Measurements from ENCODE around the gene PRKN.

PRKN gene

DNA sequence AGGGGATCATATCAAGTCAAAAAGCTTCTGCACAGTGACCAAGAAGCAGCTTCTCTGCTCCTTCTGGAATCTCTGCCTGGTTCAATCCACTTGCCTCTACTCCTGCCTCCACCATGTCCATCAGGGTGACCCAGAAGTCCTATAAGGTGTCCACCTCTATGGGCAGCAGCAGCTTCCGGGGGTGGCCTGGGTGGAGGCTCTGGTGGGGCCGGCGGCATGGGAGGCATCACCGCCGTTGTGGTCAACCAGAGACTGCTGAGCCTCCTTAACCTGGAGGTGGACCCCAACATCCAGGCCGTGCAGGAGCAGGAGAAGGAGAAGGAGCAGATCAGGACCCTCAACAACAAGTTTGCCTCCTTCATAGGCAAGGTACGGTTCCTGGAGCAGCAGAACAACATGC, 159.3 kb downstream of the PRKN start:
- H3K27me3 ChIP-seq (ENCODE audit: control insufficient read depth in 1 of 2, insufficient read depth in 1 of 2, low read length in 2 of 2): no peaks in the 10 kb centered on the region
- H2AK5ac ChIP-seq (ENCODE audit: low read length, severe bottlenecking): no peak overlapping the region
- no peak overlapping the region for H3K4me2 ChIP-seq (ENCODE audit: low read length, poor library complexity, severe bottlenecking)
- no peak overlapping the region for H3K4me3 ChIP-seq (ENCODE audit: insufficient read depth in 1 of 2, low read depth in 1 of 2, low read length in 2 of 2)
- peaks cover 20% of the 10 kb centered on the region for H3K9me3 ChIP-seq (ENCODE audit: control insufficient read depth, low read length)
- no peak overlapping the region for H2BK5ac ChIP-seq (ENCODE audit: low read depth, low read length, poor library complexity, severe bottlenecking)
- no peak overlapping the region for H4K91ac ChIP-seq (ENCODE audit: low read length)
- H2BK15ac ChIP-seq (ENCODE audit: low read depth, poor library complexity, severe bottlenecking): no peak overlapping the region
- no peaks in the 10 kb centered on the region for H3K36me3 ChIP-seq (ENCODE audit: control insufficient read depth in 1 of 2, insufficient read depth in 2 of 2, low read depth in 1 of 2, low read length in 2 of 2)
- H4K8ac ChIP-seq (ENCODE audit: low read length): no peak overlapping the region
- H3K79me1 ChIP-seq (replicated peaks; ENCODE audit: low read length, poor library complexity, severe bottlenecking): no peaks in the 10 kb centered on the region
- no peak overlapping the region for H3K14ac ChIP-seq (ENCODE audit: low read length in 2 of 2)
- H3K27ac ChIP-seq (ENCODE audit: low read length, poor library complexity, severe bottlenecking): no peak overlapping the region
- no peak overlapping the region for H3K9ac ChIP-seq (ENCODE audit: low read length)
- no peak overlapping the region for H2AFZ ChIP-seq (ENCODE audit: low read depth, low read length)
- 91% methylated on average over 7 of the region's 7 CpGs for WGBS
- no peaks in the 10 kb centered on the region for H3K4me1 ChIP-seq (ENCODE audit: control insufficient read depth, insufficient read depth, low read depth, low read length)
- H2BK12ac ChIP-seq (ENCODE audit: low read length in 2 of 2): no peak overlapping the region
- no peak overlapping the region for H3K18ac ChIP-seq (ENCODE audit: low read depth in 1 of 2, low read length in 2 of 2)
- no peak for DNase-seq
- H3K23ac ChIP-seq (ENCODE audit: low read length in 2 of 2): no peak overlapping the region
- H3K4ac ChIP-seq (ENCODE audit: low read depth in 1 of 2, low read length in 2 of 2): no peak overlapping the region
- no peak overlapping the region for H2BK120ac ChIP-seq (ENCODE audit: low read depth, low read length)

DNA sequence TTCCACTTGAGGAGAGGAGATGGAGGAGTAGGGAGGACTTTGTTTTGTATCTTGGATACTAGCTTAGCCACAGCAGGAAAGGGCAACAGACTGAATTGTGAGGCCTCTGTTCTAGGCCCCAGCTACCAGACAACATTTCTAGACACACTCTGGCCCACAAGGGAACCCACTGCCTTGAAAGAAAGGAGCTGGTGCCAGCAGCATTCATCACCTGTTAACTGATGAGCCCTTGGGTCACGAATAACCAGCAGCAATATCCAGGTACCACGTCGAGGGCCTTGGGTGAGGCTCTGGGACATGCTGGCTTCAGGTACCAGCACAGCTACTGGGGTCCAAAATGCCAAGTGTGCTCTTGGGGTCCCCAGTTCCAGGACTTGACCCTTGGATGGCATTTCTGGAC, 165.5 kb downstream of the PRKN start:
- H3K23ac ChIP-seq (ENCODE audit: low read length in 2 of 2): no peak overlapping the region
- H3K4me3 ChIP-seq (ENCODE audit: insufficient read depth in 1 of 2, low read depth in 1 of 2, low read length in 2 of 2): no peak overlapping the region
- no peaks in the 10 kb centered on the region for H3K4me1 ChIP-seq (ENCODE audit: control insufficient read depth, insufficient read depth, low read depth, low read length)
- no peak overlapping the region for H2AFZ ChIP-seq (ENCODE audit: low read depth, low read length)
- H2BK120ac ChIP-seq (ENCODE audit: low read depth, low read length): no peak overlapping the region
- no peak overlapping the region for H3K18ac ChIP-seq (ENCODE audit: low read depth in 1 of 2, low read length in 2 of 2)
- no peak overlapping the region for H2BK5ac ChIP-seq (ENCODE audit: low read depth, low read length, poor library complexity, severe bottlenecking)
- H3K4ac ChIP-seq (ENCODE audit: low read depth in 1 of 2, low read length in 2 of 2): no peak overlapping the region
- H4K8ac ChIP-seq (ENCODE audit: low read length): no peak overlapping the region
- no peaks in the 10 kb centered on the region for H3K27me3 ChIP-seq (ENCODE audit: control insufficient read depth in 1 of 2, insufficient read depth in 1 of 2, low read length in 2 of 2)
- 79% methylated on average over 3 of the region's 3 CpGs for WGBS
- no peak overlapping the region for H3K9ac ChIP-seq (ENCODE audit: low read length)
- no peak overlapping the region for H3K27ac ChIP-seq (ENCODE audit: low read length, poor library complexity, severe bottlenecking)
- no peak overlapping the region for H3K4me2 ChIP-seq (ENCODE audit: low read length, poor library complexity, severe bottlenecking)
- no peaks in the 10 kb centered on the region for H3K36me3 ChIP-seq (ENCODE audit: control insufficient read depth in 1 of 2, insufficient read depth in 2 of 2, low read depth in 1 of 2, low read length in 2 of 2)
- H2AK5ac ChIP-seq (ENCODE audit: low read length, severe bottlenecking): no peak overlapping the region
- H3K9me3 ChIP-seq (ENCODE audit: control insufficient read depth, low read length): peaks cover 7% of the 10 kb centered on the region
- no peak overlapping the region for H2BK15ac ChIP-seq (ENCODE audit: low read depth, poor library complexity, severe bottlenecking)
- no peak overlapping the region for H4K91ac ChIP-seq (ENCODE audit: low read length)
- no peaks in the 10 kb centered on the region for H3K79me1 ChIP-seq (replicated peaks; ENCODE audit: low read length, poor library complexity, severe bottlenecking)
- H2BK12ac ChIP-seq (ENCODE audit: low read length in 2 of 2): no peak overlapping the region
- H3K14ac ChIP-seq (ENCODE audit: low read length in 2 of 2): no peak overlapping the region
- no peak for DNase-seq

DNA sequence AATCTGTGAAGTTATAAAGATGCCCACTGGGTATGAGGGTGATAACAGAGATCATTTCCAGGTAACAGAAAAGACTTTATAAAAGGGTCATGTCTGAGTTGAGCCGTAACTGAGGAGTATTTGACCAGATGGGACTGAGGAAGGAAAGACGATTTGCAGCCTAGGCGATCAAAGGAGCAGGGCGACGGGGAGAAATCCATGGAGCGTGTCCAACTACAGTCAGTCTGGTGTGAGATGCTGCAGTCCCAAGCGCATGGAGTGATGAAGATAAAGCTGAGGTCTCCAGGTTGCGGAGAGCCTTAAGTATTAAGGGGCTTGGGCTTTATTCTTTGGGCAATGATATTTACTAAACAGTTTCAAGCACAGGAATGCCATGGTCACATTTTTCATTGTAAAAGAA, 166.7 kb downstream of the PRKN start:
- H3K23ac ChIP-seq (ENCODE audit: low read length in 2 of 2): no peak overlapping the region
- H3K4me2 ChIP-seq (ENCODE audit: low read length, poor library complexity, severe bottlenecking): no peak overlapping the region
- H3K4ac ChIP-seq (ENCODE audit: low read depth in 1 of 2, low read length in 2 of 2): no peak overlapping the region
- H4K8ac ChIP-seq (ENCODE audit: low read length): no peak overlapping the region
- no peak overlapping the region for H3K4me3 ChIP-seq (ENCODE audit: insufficient read depth in 1 of 2, low read depth in 1 of 2, low read length in 2 of 2)
- H2BK120ac ChIP-seq (ENCODE audit: low read depth, low read length): no peak overlapping the region
- H2BK5ac ChIP-seq (ENCODE audit: low read depth, low read length, poor library complexity, severe bottlenecking): no peak overlapping the region
- no peak overlapping the region for H2BK15ac ChIP-seq (ENCODE audit: low read depth, poor library complexity, severe bottlenecking)
- WGBS: 72% methylated on average over 8 of the region's 8 CpGs
- no peak overlapping the region for H3K9ac ChIP-seq (ENCODE audit: low read length)
- H3K4me1 ChIP-seq (ENCODE audit: control insufficient read depth, insufficient read depth, low read depth, low read length): no peaks in the 10 kb centered on the region
- H2BK12ac ChIP-seq (ENCODE audit: low read length in 2 of 2): no peak overlapping the region
- H3K14ac ChIP-seq (ENCODE audit: low read length in 2 of 2): no peak overlapping the region
- no peak overlapping the region for H3K27ac ChIP-seq (ENCODE audit: low read length, poor library complexity, severe bottlenecking)
- no peak overlapping the region for H4K91ac ChIP-seq (ENCODE audit: low read length)
- H3K9me3 ChIP-seq (ENCODE audit: control insufficient read depth, low read length): peaks cover 7% of the 10 kb centered on the region
- no peak overlapping the region for H3K18ac ChIP-seq (ENCODE audit: low read depth in 1 of 2, low read length in 2 of 2)
- no peaks in the 10 kb centered on the region for H3K27me3 ChIP-seq (ENCODE audit: control insufficient read depth in 1 of 2, insufficient read depth in 1 of 2, low read length in 2 of 2)
- H2AK5ac ChIP-seq (ENCODE audit: low read length, severe bottlenecking): no peak overlapping the region
- H2AFZ ChIP-seq (ENCODE audit: low read depth, low read length): no peak overlapping the region
- DNase-seq: no peak
- no peaks in the 10 kb centered on the region for H3K36me3 ChIP-seq (ENCODE audit: control insufficient read depth in 1 of 2, insufficient read depth in 2 of 2, low read depth in 1 of 2, low read length in 2 of 2)
- H3K79me1 ChIP-seq (replicated peaks; ENCODE audit: low read length, poor library complexity, severe bottlenecking): no peaks in the 10 kb centered on the region

DNA sequence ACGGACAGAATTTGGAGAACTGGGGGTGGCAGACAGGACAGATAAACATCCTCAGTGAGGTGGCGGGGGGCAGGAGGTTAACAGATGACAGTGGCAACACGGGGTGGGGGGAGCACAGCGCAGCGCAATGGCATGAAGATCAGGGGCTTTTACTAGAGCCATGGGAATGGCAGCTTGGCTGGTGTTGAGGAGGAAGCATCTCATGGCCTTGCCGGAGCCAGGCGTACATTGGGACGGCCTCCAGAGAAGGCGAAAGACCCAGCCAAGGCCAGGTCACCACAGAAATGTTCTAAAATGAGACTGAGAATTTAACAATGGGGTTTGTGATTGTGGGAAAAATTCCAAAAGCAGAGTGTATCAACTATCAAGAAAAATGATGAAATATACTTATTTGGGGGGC, 173.0 kb downstream of the PRKN start:
- Histone ChIP-seq H3K4me3 (ENCODE audit: insufficient read depth in 1 of 2, low read depth in 1 of 2, low read length in 2 of 2) (no peak overlapping the region), H3K27me3 (ENCODE audit: control insufficient read depth in 1 of 2, insufficient read depth in 1 of 2, low read length in 2 of 2) (no peaks in the 10 kb centered on the region), H3K4me1 (ENCODE audit: control insufficient read depth, insufficient read depth, low read depth, low read length) (peaks cover 1% of the 10 kb centered on the region), H3K79me1 (replicated peaks; ENCODE audit: low read length, poor library complexity, severe bottlenecking) (no peaks in the 10 kb centered on the region), H4K91ac (ENCODE audit: low read length) (no peak overlapping the region), H3K4me2 (ENCODE audit: low read length, poor library complexity, severe bottlenecking) (no peak overlapping the region), H3K9ac (ENCODE audit: low read length) (no peak overlapping the region), H2AK5ac (ENCODE audit: low read length, severe bottlenecking) (no peak overlapping the region), H3K23ac (ENCODE audit: low read length in 2 of 2) (no peak overlapping the region), H3K18ac (ENCODE audit: low read depth in 1 of 2, low read length in 2 of 2) (no peak overlapping the region), H3K27ac (ENCODE audit: low read length, poor library complexity, severe bottlenecking) (no peak overlapping the region), H2BK120ac (ENCODE audit: low read depth, low read length) (no peak overlapping the region), H2BK12ac (ENCODE audit: low read length in 2 of 2) (no peak overlapping the region), H4K8ac (ENCODE audit: low read length) (no peak overlapping the region), H3K14ac (ENCODE audit: low read length in 2 of 2) (no peak overlapping the region), H2BK15ac (ENCODE audit: low read depth, poor library complexity, severe bottlenecking) (no peak overlapping the region), H3K36me3 (ENCODE audit: control insufficient read depth in 1 of 2, insufficient read depth in 2 of 2, low read depth in 1 of 2, low read length in 2 of 2) (peaks cover 0 to 3% of the 10 kb centered on the region in 2 experiments), H3K9me3 (ENCODE audit: control insufficient read depth, low read length) (peaks cover 2% of the 10 kb centered on the region), H2BK5ac (ENCODE audit: low read depth, low read length, poor library complexity, severe bottlenecking) (no peak overlapping the region), H2AFZ (ENCODE audit: low read depth, low read length) (no peak overlapping the region), H3K4ac (ENCODE audit: low read depth in 1 of 2, low read length in 2 of 2) (no peak overlapping the region)
- no peak for DNase-seq
- 92% methylated on average over 9 of the region's 9 CpGs for WGBS
